Measurements from ENCODE around the gene CLEC2B. TPM values are rescaled to one million over a fixed set of nuclear protein-coding genes. Genes with fewer than 3 reads are reported as not detected.

The CLEC2B gene
- total RNA-seq, 2 donors from 2014 or later: 26.7 to 70.3 TPM

GRCh38 chr12:9864913-9865675, 4.1 kb downstream of the CLEC2B start:
- Mint-ChIP-seq H3K4me1 (ENCODE audit: low read depth in 2 of 2) (peaks cover 45 to 62% of the 10 kb centered on the region in 2 donors), H3K9me3 (peaks cover 3% of the 10 kb centered on the region), H3K4me3 (peak overlapping the region; percentile 92), H3K36me3 (peaks cover 51% of the 10 kb centered on the region), H3K27ac (peak overlapping the region; percentile 96 to 100), H3K27me3 (no peaks in the 10 kb centered on the region)
- peak; percentile 58 to 65 for ATAC-seq
- DNase-seq (ENCODE audit: low spot score): no peak

GRCh38 chr12:9858135-9858534, 11.0 kb downstream of the CLEC2B start:
- no peak for ATAC-seq
- H3K4me3 Mint-ChIP-seq: peak overlapping the region; percentile 2
- H3K9me3 Mint-ChIP-seq: peaks cover under 1% of the 10 kb centered on the region
- no peak for DNase-seq (ENCODE audit: low spot score)
- H3K4me1 Mint-ChIP-seq (ENCODE audit: low read depth in 2 of 2): peaks cover 56 to 79% of the 10 kb centered on the region in 2 donors
- no peaks in the 10 kb centered on the region for H3K27me3 Mint-ChIP-seq
- peaks cover 45% of the 10 kb centered on the region for H3K36me3 Mint-ChIP-seq
- H3K27ac Mint-ChIP-seq: peak overlapping the region; percentile 80 to 90

- ATAC-seq: no peak
- Mint-ChIP-seq H3K4me3 (no peak overlapping the region), H3K27me3 (no peaks in the 10 kb centered on the region), H3K36me3 (peaks cover 47% of the 10 kb centered on the region), H3K4me1 (ENCODE audit: low read depth in 2 of 2) (peaks cover 58 to 82% of the 10 kb centered on the region in 2 donors), H3K9me3 (no peaks in the 10 kb centered on the region), H3K27ac (peak overlapping the region; percentile 80 to 90)
- no peak for DNase-seq (ENCODE audit: low spot score)
Measured at GRCh38 chr12:9856894-9857293, 12.3 kb downstream of the CLEC2B start.

GRCh38 chr12:9856151-9856550, 13.0 kb downstream of the CLEC2B start:
- peak overlapping the region; percentile 69 for H3K4me3 Mint-ChIP-seq
- peaks cover 62 to 87% of the 10 kb centered on the region in 2 donors for H3K4me1 Mint-ChIP-seq (ENCODE audit: low read depth in 2 of 2)
- H3K27me3 Mint-ChIP-seq: no peaks in the 10 kb centered on the region
- H3K9me3 Mint-ChIP-seq: no peaks in the 10 kb centered on the region
- ATAC-seq: no peak
- DNase-seq (ENCODE audit: low spot score): no peak
- H3K27ac Mint-ChIP-seq: peak overlapping the region; percentile 80 to 90
- peaks cover 53% of the 10 kb centered on the region for H3K36me3 Mint-ChIP-seq

- Mint-ChIP-seq H3K4me3 (peak overlapping the region; percentile 69), H3K36me3 (peaks cover 61% of the 10 kb centered on the region), H3K9me3 (peaks cover 8% of the 10 kb centered on the region), H3K27ac (peak overlapping the region; percentile 80 to 90), H3K4me1 (ENCODE audit: low read depth in 2 of 2) (peaks cover 59 to 80% of the 10 kb centered on the region in 2 donors), H3K27me3 (no peaks in the 10 kb centered on the region)
- no peak for DNase-seq (ENCODE audit: low spot score)
- peak in 1 of 2 donors; percentile 73 for ATAC-seq
Measured at GRCh38 chr12:9851927-9852326, 17.2 kb downstream of the CLEC2B start.

- H3K36me3 Mint-ChIP-seq: peaks cover 62% of the 10 kb centered on the region
Measured at GRCh38 chr12:9851050-9851449, 18.1 kb downstream of the CLEC2B start.

GRCh38 chr12:9848899-9849298, 20.3 kb downstream of the CLEC2B start:
- Mint-ChIP-seq H3K9me3 (peaks cover 15% of the 10 kb centered on the region), H3K4me1 (ENCODE audit: low read depth in 2 of 2) (peaks cover 63 to 74% of the 10 kb centered on the region in 2 donors), H3K27ac (peak overlapping the region; percentile 81 to 84), H3K4me3 (peak overlapping the region; percentile 81), H3K36me3 (peaks cover 45% of the 10 kb centered on the region), H3K27me3 (no peaks in the 10 kb centered on the region)
- no peak for ATAC-seq
- DNase-seq (ENCODE audit: low spot score): no peak

More at GRCh38 chr12:9851050-9851449, 18.1 kb downstream of the CLEC2B start:
- H3K27me3 Mint-ChIP-seq: no peaks in the 10 kb centered on the region
- DNase-seq (ENCODE audit: low spot score) (no peak), ATAC-seq (no peak)
- H3K4me3 Mint-ChIP-seq: peak overlapping the region; percentile 27
- peaks cover 15% of the 10 kb centered on the region for H3K9me3 Mint-ChIP-seq
- H3K27ac Mint-ChIP-seq: peak overlapping the region; percentile 80 to 90
- H3K4me1 Mint-ChIP-seq (ENCODE audit: low read depth in 2 of 2): peaks cover 61 to 80% of the 10 kb centered on the region in 2 donors

- no peak overlapping the region for H3K4me3 Mint-ChIP-seq
- ATAC-seq (no peak), DNase-seq (ENCODE audit: low spot score) (no peak)
- H3K4me1 Mint-ChIP-seq (ENCODE audit: low read depth in 2 of 2): peaks cover 56 to 65% of the 10 kb centered on the region in 2 donors
- no peak overlapping the region for H3K27ac Mint-ChIP-seq
- H3K9me3 Mint-ChIP-seq: peaks cover 13% of the 10 kb centered on the region
- peaks cover 13% of the 10 kb centered on the region for H3K36me3 Mint-ChIP-seq
- no peaks in the 10 kb centered on the region for H3K27me3 Mint-ChIP-seq
Measured at GRCh38 chr12:9843407-9843806, 25.7 kb downstream of the CLEC2B start.

- Mint-ChIP-seq H3K36me3 (peaks cover under 1% of the 10 kb centered on the region), H3K27me3 (no peaks in the 10 kb centered on the region), H3K4me1 (ENCODE audit: low read depth in 2 of 2) (peaks cover 21 to 33% of the 10 kb centered on the region in 2 donors), H3K4me3 (no peak overlapping the region), H3K9me3 (peaks cover 3% of the 10 kb centered on the region), H3K27ac (no peak overlapping the region)
- no peak for DNase-seq (ENCODE audit: low spot score)
- no peak for ATAC-seq
Measured at GRCh38 chr12:9831720-9832119, 37.4 kb downstream of the CLEC2B start.

- no peak for ATAC-seq
- no peak for DNase-seq (ENCODE audit: low spot score)
- Mint-ChIP-seq H3K36me3 (peaks cover 4% of the 10 kb centered on the region), H3K9me3 (peaks cover 9% of the 10 kb centered on the region), H3K27me3 (no peaks in the 10 kb centered on the region), H3K4me3 (peak overlapping the region; percentile 87), H3K27ac (peak overlapping the region in 1 of 2 donors; percentile 93), H3K4me1 (ENCODE audit: low read depth in 2 of 2) (peaks cover 33 to 46% of the 10 kb centered on the region in 2 donors)
Measured at GRCh38 chr12:9829982-9830381, 39.2 kb downstream of the CLEC2B start.

- Mint-ChIP-seq H3K9me3 (peaks cover 12% of the 10 kb centered on the region), H3K36me3 (peaks cover 8% of the 10 kb centered on the region), H3K27ac (peak overlapping the region in 1 of 2 donors; percentile 93), H3K4me3 (peak overlapping the region; percentile 87), H3K4me1 (ENCODE audit: low read depth in 2 of 2) (peaks cover 37 to 51% of the 10 kb centered on the region in 2 donors), H3K27me3 (no peaks in the 10 kb centered on the region)
- ATAC-seq: peak in 1 of 2 donors; percentile 65
- DNase-seq (ENCODE audit: low spot score): no peak
Measured at GRCh38 chr12:9829483-9829882, 39.7 kb downstream of the CLEC2B start.

GRCh38 chr12:9827209-9827888, 41.8 kb downstream of the CLEC2B start, which contains the start of gene KLRF1:
Gene KLRF1 (plus strand): TSS chr12:9827481. CDS start chr12:9827545, 64 bp downstream.
- peaks cover 29% of the 10 kb centered on the region for H3K36me3 Mint-ChIP-seq
- no peak for DNase-seq (ENCODE audit: low spot score)
- H3K27ac Mint-ChIP-seq: peak within 1 kb of the TSS in 1 of 2 donors; percentile 93
- peaks cover 33 to 49% of the 10 kb centered on the region in 2 donors for H3K4me1 Mint-ChIP-seq (ENCODE audit: low read depth in 2 of 2)
- H3K4me3 Mint-ChIP-seq: peak within 1 kb of the TSS; percentile 87
- ATAC-seq: peak in 1 of 2 donors; percentile 43
- H3K27me3 Mint-ChIP-seq: no peaks in the 10 kb centered on the region
- H3K9me3 Mint-ChIP-seq: peaks cover 16% of the 10 kb centered on the region

- Mint-ChIP-seq H3K27me3 (no peaks in the 10 kb centered on the region), H3K27ac (peak overlapping the region; percentile 75 to 84), H3K36me3 (peaks cover 29% of the 10 kb centered on the region), H3K9me3 (peaks cover 12% of the 10 kb centered on the region), H3K4me3 (peak overlapping the region; percentile 80), H3K4me1 (ENCODE audit: low read depth in 2 of 2) (peaks cover 53 to 62% of the 10 kb centered on the region in 2 donors)
- DNase-seq (ENCODE audit: low spot score): peak; percentile 65
- peak; percentile 72 to 73 for ATAC-seq
Measured at GRCh38 chr12:9820281-9820930, 48.7 kb downstream of the CLEC2B start.
